MCF 10A (cell line): Measurements from ENCODE around the gene PEX3. TPM values are rescaled to one million over a fixed set of nuclear protein-coding genes. Genes with fewer than 3 reads are reported as not detected.

Experiments used
- Bru-seq: library from RNA; stranded (reverse); fragments of 400-500 nt; gene quantifications from one replicate; lab custom pipeline; 2021; lab: Mats Ljungman, UMichigan
- BruChase-seq, 2 experiments: library from RNA; stranded (reverse); fragments of 400-500 nt; gene quantifications; one replicate each; lab custom pipeline; 2021; lab: Mats Ljungman, UMichigan
- BruUV-seq: library from RNA; stranded (reverse); fragments of 400-500 nt; replicated peaks from 2 replicates; lab custom pipeline; 2021; lab: Mats Ljungman, UMichigan
- CTCF ChIA-PET: fragments of 300-600 bp; sonication (Branson Sonifier 250); formaldehyde crosslinking; extraction: SDS; loops from one replicate; lab custom pipeline; 2021; ENCODE audit warnings: antibody characterized with exemption, inconsistent platforms; lab: Yijun Ruan, JAX
- POLR2A ChIA-PET: fragments of 300-600, 350-650 bp; sonication (Branson Sonifier 250); formaldehyde crosslinking; extraction: SDS; loops from one replicate; lab custom pipeline; 2020; ENCODE audit warnings: antibody characterized with exemption, inconsistent platforms; lab: Yijun Ruan, JAX
- DNase-seq: peaks from one replicate; pipeline ENCODE4 v3.0.0-alpha.2; 2018; ENCODE audit not compliant: unreplicated experiment
- H3K27ac Mint-ChIP-seq: one replicate; pipeline ENCODE4 v1.8.0; 2022; ENCODE audit warnings: mild to moderate bottlenecking, low read depth, mixed read lengths; ENCODE audit not compliant: unreplicated experiment
- H3K27me3 Mint-ChIP-seq: one replicate; pipeline ENCODE4 v1.8.0; 2022; ENCODE audit warnings: mixed read lengths; ENCODE audit not compliant: insufficient read depth, unreplicated experiment
- H3K36me3 Mint-ChIP-seq: one replicate; pipeline ENCODE4 v1.8.0; 2022; ENCODE audit warnings: mild to moderate bottlenecking, moderate library complexity, mixed read lengths; ENCODE audit not compliant: insufficient read depth, unreplicated experiment
- H3K4me1 Mint-ChIP-seq: one replicate; pipeline ENCODE4 v1.8.0; 2022; ENCODE audit warnings: mixed read lengths; ENCODE audit not compliant: insufficient read depth, unreplicated experiment
- H3K4me3 Mint-ChIP-seq: one replicate; pipeline ENCODE4 v1.8.0; 2022; ENCODE audit warnings: mild to moderate bottlenecking, moderate library complexity, mixed read lengths; ENCODE audit not compliant: unreplicated experiment
- H3K9me3 Mint-ChIP-seq: one replicate; pipeline ENCODE4 v1.8.0; 2022; ENCODE audit warnings: mixed read lengths; ENCODE audit not compliant: unreplicated experiment
- intact Hi-C: fragments of 100-400 bp; cut with micrococcal nuclease; formaldehyde crosslinking; loops from 2 replicates; pipeline ENCODE4 v1.14.1; 2022
- long read RNA-seq: library from polyadenylated mRNA; stranded (forward); transcript quantifications from one replicate; pipeline ENCODE4 v2.0.0, GENCODE V29; 2022
- total RNA-seq: library from RNA; stranded (reverse); gene quantifications from 2 replicates; pipeline ENCODE4 v1.2.3, GENCODE V29; 2022
- TF ChIP-seq, protein P1 (sequence below): fragments of 200-600 bp; IDR thresholded peaks from one replicate; pipeline ENCODE4 v1.8.0; 2022; ENCODE audit warnings: antibody characterized with exemption, mild to moderate bottlenecking; ENCODE audit not compliant: unreplicated experiment

Gene PEX3, protein sequence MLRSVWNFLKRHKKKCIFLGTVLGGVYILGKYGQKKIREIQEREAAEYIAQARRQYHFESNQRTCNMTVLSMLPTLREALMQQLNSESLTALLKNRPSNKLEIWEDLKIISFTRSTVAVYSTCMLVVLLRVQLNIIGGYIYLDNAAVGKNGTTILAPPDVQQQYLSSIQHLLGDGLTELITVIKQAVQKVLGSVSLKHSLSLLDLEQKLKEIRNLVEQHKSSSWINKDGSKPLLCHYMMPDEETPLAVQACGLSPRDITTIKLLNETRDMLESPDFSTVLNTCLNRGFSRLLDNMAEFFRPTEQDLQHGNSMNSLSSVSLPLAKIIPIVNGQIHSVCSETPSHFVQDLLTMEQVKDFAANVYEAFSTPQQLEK
- total RNA-seq (19.8 and 24.3 TPM in 2 replicates), Bru-seq, nascent RNA (percentile 77 among the genes with signal in this experiment), BruChase-seq, experiment 1, labeled RNA remaining after a 6-hour chase (percentile 71 among the genes with signal in this experiment), BruChase-seq, experiment 2, labeled RNA remaining after a 2-hour chase (percentile 80 among the genes with signal in this experiment)
- long read RNA-seq, transcript PEX3-201 (12 exons, 1,969 nt) = major isoform, 77 of 86 reads
- long read RNA-seq, partial matches to known transcripts = 2 of 86 reads
- long read RNA-seq, other reads (novel, unspliced or antisense) = 7 of 86 reads

DNA sequence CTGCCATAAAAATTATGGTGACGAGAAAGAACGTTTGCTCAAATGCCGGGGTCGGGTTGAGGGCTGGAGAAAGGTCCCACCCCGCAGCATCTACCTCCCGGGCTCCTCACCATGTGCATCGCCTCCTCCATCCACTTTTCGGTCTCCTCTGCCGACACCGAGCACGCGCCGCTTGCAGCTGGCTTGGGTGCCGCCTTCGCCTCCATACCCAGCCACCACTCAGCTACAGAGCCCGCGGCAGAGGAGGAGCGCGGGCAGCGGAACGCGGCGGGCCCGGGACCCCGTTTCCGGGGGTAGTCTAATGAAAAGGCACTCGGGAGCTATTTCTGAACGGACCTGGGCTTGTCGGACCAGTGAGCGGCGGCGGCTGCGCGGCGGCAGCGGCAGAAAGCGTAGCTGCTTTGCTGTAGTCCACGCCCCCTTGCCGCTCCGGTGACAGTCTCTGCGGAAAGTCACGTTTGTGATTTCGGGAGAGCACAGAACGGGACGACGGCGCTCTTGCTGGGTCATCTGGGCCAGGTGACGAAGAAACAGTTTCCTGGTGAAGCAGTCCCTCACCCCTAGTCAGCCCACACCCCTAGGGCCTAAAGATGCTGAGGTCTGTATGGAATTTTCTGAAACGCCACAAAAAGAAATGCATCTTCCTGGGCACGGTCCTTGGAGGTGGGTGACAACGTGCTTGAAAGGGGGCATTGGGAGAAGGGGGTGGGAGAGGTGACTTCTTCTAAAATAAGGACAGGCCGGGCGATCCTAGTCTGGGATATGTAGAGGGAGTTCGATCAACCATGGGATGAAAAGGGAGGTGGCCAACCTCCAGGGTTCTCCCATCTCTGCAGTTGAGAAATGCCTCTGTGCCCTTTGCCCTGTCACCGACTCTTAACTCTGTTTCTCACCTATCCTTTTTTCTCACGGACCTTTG is at the start of gene PEX3, which contains the start of gene ADAT2:
TSS of gene PEX3 (plus strand) at position 353 of the 919 bp plus-strand sequence. CDS start at position 591, 238 bp downstream.
TSS of gene ADAT2 (minus strand) at position 243 of the 919 bp plus-strand sequence. CDS start at position 206, 37 bp downstream.
- BruUV-seq = TSS peak; percentile 58
- H3K36me3 Mint-ChIP-seq = no peaks in the 10 kb centered on the region
- CTCF ChIA-PET = interaction anchor here (0.6 kb wide), 1 partner anchor 1334 kb away, joined by 3 read pairs; no protein-coding TSS in a partner anchor
- intact Hi-C loops = no loop called here
- peak within 1 kb of the TSS; percentile 97 for H3K27ac Mint-ChIP-seq
- POLR2A ChIA-PET = interaction anchor here (0.6 to 6.5 kb wide), 32 partner anchors 9 to 1441 kb away, joined by 3 to 44 read pairs (median 4); partner anchors contain the start of genes AIG1 and HIVEP2
- peak within 1 kb of the TSS; percentile 97 for H3K4me3 Mint-ChIP-seq
- DNase-seq = peak; percentile 95
- H3K4me1 Mint-ChIP-seq = peaks cover 24% of the 10 kb centered on the region
- TF ChIP-seq, protein P1, sequence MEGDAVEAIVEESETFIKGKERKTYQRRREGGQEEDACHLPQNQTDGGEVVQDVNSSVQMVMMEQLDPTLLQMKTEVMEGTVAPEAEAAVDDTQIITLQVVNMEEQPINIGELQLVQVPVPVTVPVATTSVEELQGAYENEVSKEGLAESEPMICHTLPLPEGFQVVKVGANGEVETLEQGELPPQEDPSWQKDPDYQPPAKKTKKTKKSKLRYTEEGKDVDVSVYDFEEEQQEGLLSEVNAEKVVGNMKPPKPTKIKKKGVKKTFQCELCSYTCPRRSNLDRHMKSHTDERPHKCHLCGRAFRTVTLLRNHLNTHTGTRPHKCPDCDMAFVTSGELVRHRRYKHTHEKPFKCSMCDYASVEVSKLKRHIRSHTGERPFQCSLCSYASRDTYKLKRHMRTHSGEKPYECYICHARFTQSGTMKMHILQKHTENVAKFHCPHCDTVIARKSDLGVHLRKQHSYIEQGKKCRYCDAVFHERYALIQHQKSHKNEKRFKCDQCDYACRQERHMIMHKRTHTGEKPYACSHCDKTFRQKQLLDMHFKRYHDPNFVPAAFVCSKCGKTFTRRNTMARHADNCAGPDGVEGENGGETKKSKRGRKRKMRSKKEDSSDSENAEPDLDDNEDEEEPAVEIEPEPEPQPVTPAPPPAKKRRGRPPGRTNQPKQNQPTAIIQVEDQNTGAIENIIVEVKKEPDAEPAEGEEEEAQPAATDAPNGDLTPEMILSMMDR = no peak
- H3K9me3 Mint-ChIP-seq = no peaks in the 10 kb centered on the region
- no peaks in the 10 kb centered on the region for H3K27me3 Mint-ChIP-seq

DNA sequence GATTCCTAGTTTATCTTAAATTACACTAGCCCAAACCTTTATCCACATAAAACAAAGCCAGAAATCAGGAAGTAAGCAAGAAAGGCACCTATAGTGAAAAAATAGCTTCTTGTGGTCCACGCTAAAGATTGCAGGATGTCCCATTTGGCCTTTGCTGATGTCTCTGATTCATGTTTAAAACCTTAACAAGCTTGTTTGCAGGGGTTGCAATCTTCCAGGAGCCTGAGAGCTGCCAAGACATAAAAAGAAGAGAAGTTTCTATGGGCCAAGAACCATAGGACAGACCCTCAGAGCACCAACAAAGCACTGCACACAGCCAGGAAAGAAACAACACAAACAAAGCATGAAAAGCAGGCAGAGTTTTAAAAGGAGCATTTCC is 49.5 kb upstream of the PEX3 start:
- H3K36me3 Mint-ChIP-seq = no peaks in the 10 kb centered on the region
- peaks cover 72% of the 10 kb centered on the region for H3K4me1 Mint-ChIP-seq
- no peak for DNase-seq
- H3K27me3 Mint-ChIP-seq = no peaks in the 10 kb centered on the region
- TF ChIP-seq, protein P1 = no peak
- peak overlapping the region; percentile 92 for H3K27ac Mint-ChIP-seq
- CTCF ChIA-PET = interaction anchor here (0.6 to 2.3 kb wide), 9 partner anchors 10 to 709 kb away, joined by 3 to 8 read pairs (median 5); no protein-coding TSS in a partner anchor
- BruUV-seq = no TSS peak
- peak overlapping the region; percentile 31 for H3K4me3 Mint-ChIP-seq
- POLR2A ChIA-PET = interaction anchor here (0.5 to 9.6 kb wide), 21 partner anchors 10 to 516 kb away, joined by 3 to 402 read pairs (median 4); partner anchors contain the start of genes ADAT2, AIG1, HIVEP2 and PEX3
- intact Hi-C loops = no loop called here
- no peaks in the 10 kb centered on the region for H3K9me3 Mint-ChIP-seq

DNA sequence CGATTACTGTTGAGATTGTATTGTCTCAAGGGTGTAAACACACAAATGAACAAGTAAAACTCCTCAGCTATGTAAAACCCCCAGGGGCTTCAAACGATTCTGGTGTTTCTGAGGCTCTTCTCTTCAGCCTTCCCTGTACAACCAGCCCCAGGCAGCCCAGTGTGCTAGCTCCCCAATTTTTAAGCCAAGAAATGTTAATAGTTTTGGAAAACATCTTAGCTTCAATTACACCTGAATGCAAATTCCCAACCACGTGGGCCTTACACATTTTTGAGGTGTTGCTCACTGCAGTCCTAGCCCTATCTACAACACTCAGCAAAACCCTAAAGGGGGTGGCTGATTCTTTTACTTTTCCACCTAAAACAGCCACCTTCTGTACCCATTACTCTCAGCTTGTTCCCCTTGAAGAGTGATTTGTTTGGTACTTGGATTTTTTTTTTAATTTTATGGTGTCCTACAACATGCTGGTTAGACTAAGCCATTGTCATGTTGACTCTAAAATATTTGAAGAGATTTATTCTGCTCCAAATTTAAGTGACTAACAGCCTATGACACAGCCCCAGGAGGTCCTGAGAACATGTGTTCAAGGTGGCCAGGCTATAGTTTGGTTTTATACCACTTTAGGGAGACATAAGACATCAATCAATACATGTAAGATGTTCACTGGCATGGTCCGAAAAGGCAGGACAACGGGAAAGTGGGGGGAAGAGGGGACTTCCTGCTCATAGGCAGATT is 48.8 kb upstream of the PEX3 start:
- no TSS peak for BruUV-seq
- no peak for DNase-seq
- no peaks in the 10 kb centered on the region for H3K27me3 Mint-ChIP-seq
- no peak overlapping the region for H3K4me3 Mint-ChIP-seq
- peaks cover 67% of the 10 kb centered on the region for H3K4me1 Mint-ChIP-seq
- ChIA-PET CTCF (interaction anchor here (0.6 to 2.3 kb wide), 9 partner anchors 21 to 709 kb away, joined by 3 to 8 read pairs (median 4); no protein-coding TSS in a partner anchor), POLR2A (interaction anchor here (0.9 to 9.6 kb wide), 15 partner anchors 9 to 458 kb away, joined by 3 to 402 read pairs (median 6); partner anchors contain the start of genes ADAT2, AIG1, HIVEP2 and PEX3)
- no peaks in the 10 kb centered on the region for H3K9me3 Mint-ChIP-seq
- H3K27ac Mint-ChIP-seq = peak overlapping the region; percentile 92
- H3K36me3 Mint-ChIP-seq = no peaks in the 10 kb centered on the region
- intact Hi-C loops = no loop called here
- TF ChIP-seq, protein P1 = no peak
